PC-9 (cell line): ENCODE data around the gene EMP2.

Source experiments
- CTCF ChIP-seq: fragments of 200-600 bp; sonication (generic); conservative IDR thresholded peaks from 2 replicates; pipeline ENCODE4 v1.6.1; 2017; ENCODE audit warnings: mixed run types, antibody characterized with exemption, mild to moderate bottlenecking, moderate library complexity
- EZH2 ChIP-seq: fragments of 200-600 bp; sonication (generic); IDR thresholded peaks from 2 replicates; pipeline ENCODE4 v1.8.0; 2017; ENCODE audit warnings: antibody characterized with exemption, low read depth

- no peak for TF ChIP-seq EZH2
- no peak for TF ChIP-seq CTCF
These were observed 18.0 kb downstream of the EMP2 start for GRCh38 chr16:10562361-10562899.
